ENCODE results near the gene MSMP. TPM values are rescaled to one million over a fixed set of nuclear protein-coding genes. Genes with fewer than 3 reads are reported as not detected.

Gene MSMP
- total RNA-seq, 1 donor from 2014 or later = not detected

DNA sequence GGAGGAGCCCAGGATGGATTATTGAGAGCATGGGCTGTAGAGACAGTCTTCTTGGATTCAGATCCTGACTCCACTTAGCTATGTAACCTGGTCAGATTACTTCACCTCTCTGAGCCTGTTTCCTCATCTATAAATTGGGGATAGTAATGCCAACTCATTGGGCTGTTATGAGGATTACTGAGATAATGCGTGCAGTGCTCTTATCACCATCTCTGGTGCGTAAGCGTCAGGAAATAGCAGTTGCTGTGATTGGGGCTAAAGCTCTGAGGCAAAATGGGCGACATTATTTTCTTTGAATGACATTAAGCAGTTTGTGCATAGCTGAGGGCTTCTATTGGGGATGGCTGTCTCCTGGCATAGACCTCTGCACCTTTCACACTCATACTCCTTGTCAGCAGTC, 995 bp upstream of the MSMP start:
- TF ChIP-seq, protein P1, sequence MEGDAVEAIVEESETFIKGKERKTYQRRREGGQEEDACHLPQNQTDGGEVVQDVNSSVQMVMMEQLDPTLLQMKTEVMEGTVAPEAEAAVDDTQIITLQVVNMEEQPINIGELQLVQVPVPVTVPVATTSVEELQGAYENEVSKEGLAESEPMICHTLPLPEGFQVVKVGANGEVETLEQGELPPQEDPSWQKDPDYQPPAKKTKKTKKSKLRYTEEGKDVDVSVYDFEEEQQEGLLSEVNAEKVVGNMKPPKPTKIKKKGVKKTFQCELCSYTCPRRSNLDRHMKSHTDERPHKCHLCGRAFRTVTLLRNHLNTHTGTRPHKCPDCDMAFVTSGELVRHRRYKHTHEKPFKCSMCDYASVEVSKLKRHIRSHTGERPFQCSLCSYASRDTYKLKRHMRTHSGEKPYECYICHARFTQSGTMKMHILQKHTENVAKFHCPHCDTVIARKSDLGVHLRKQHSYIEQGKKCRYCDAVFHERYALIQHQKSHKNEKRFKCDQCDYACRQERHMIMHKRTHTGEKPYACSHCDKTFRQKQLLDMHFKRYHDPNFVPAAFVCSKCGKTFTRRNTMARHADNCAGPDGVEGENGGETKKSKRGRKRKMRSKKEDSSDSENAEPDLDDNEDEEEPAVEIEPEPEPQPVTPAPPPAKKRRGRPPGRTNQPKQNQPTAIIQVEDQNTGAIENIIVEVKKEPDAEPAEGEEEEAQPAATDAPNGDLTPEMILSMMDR (conservative IDR thresholded peaks at IDR 0.05; ENCODE audit: low read depth, low read length) = no peak
- no peak for DNase-seq (ENCODE audit: low read depth)
- no peak overlapping the region for H3K4me3 ChIP-seq (ENCODE audit: low read depth, low read length)

DNA sequence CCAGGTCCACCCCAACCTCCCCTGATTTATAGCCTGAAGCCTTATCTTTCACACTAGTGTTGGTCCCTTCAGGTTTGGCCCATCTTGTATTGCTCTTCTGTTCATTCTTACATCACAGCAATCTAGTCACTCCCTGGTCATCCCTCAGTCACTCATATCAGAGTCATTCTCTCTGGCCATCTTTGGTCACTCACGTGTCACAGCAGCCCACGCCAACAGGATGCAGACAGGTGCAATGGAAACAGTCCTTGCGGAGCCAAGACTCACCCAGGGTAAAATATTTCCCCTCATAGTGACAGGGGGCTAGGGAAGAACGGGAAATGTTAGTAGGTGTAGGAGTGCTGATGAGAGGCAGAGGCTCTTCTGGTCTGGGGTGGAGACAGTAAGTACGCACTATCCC, 610 bp downstream of the MSMP start:
- no peak for DNase-seq (ENCODE audit: low read depth)
- no peak overlapping the region for H3K4me3 ChIP-seq (ENCODE audit: low read depth, low read length)
- TF ChIP-seq, protein P1 (conservative IDR thresholded peaks at IDR 0.05; ENCODE audit: low read depth, low read length) = no peak

DNA sequence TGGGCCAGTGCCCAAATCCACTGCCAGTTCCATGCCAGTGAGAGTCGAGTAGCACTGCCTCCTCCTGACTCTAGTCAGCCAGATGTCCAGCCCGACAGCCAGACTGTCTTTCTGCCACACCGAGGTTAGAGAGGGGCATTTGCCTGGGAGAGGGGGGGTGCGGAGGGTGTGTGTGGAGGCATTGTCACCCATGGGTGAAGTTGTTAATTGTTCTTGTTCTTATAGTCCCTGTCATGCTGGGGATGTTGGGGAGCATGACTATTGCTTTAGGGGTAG, 3.9 kb downstream of the MSMP start:
- TF ChIP-seq, protein P1 (conservative IDR thresholded peaks at IDR 0.05; ENCODE audit: low read depth, low read length) = no peak
- H3K4me3 ChIP-seq (ENCODE audit: low read depth, low read length) = peak overlapping the region; percentile 75
- DNase-seq (ENCODE audit: low read depth) = no peak

DNA sequence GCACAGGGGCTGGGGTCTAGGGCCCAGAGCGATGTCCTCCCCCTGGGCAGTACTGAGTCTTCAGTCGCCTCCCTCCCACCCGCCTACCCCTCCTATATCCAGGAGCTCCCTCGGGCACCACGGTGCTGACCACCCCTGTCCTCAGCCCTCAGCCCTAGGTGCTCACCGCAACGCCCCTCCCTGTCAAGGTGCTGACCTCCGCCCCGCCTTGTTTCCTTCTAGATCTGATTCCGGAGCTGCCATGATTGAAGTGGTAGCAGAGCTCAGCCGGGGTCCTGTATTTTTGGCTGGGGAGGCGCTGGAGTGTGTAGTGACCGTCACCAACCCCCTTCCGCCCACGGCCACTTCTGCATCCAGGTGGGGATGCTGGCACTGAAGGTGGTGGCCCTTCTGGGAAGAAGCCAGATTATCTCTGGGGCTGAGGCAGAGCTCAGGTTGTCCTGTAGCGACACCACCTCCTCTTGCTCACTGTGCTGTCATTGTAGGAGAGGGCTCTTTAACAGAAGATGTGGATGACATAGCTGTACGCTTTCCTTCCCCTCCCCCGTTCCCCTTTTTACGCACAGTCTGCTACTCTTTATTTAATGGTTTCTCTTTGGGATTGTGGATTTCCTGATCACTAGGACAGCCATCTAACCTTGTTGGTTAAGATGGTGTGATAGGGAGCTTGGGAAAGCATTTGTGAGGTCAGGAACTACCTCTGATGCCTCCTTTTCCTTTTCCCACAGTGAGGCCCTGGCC, 4.4 kb downstream of the MSMP start:
- peak overlapping the region; percentile 75 for H3K4me3 ChIP-seq (ENCODE audit: low read depth, low read length)
- no peak for DNase-seq (ENCODE audit: low read depth)
- TF ChIP-seq, protein P1 (conservative IDR thresholded peaks at IDR 0.05; ENCODE audit: low read depth, low read length) = no peak

DNA sequence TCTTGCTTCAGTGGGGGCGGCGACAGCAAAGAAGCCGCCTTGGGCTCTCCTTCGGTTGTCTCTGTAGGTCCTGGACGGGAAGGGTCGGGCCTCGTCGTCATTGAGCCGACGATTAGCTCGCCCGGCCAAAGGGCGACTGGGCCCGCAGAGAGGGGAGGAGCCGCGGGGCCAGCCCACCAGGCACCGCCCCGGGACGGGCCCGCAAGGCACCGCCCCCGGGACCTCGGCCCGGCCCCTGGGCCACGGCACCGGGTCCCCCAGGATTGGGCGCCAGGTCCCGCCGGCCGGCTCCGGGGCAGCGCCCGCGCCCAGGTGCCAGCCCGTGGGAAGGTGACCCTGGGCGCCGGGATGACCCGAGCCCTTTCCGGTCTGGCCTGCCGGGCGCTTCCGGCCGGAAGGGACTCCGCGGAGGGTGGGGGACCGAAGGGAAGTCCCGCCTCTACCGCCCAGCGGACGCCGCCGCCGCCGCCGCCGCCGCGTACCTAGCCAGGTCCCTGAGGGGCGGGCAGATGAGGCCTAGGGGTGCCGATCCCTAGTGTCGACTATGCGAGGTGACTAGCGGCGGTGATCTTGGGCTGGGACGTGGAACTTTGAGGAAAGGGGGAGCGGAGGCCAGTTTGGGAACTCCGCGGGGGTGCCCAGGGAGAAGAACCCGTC, 5.1 kb downstream of the MSMP start, which contains the start of the genes GBA2 and RGP1:
Gene GBA2, minus strand, starts transcription at position 371 of the 657 bp plus-strand sequence. CDS start 524 bp downstream, outside the sequence.
Gene RGP1, plus strand, starts transcription at position 430 of the 657 bp plus-strand sequence. CDS start 469 bp downstream, outside the sequence.
- TF ChIP-seq, protein P1 (conservative IDR thresholded peaks at IDR 0.05; ENCODE audit: low read depth, low read length) = no peak

DNA sequence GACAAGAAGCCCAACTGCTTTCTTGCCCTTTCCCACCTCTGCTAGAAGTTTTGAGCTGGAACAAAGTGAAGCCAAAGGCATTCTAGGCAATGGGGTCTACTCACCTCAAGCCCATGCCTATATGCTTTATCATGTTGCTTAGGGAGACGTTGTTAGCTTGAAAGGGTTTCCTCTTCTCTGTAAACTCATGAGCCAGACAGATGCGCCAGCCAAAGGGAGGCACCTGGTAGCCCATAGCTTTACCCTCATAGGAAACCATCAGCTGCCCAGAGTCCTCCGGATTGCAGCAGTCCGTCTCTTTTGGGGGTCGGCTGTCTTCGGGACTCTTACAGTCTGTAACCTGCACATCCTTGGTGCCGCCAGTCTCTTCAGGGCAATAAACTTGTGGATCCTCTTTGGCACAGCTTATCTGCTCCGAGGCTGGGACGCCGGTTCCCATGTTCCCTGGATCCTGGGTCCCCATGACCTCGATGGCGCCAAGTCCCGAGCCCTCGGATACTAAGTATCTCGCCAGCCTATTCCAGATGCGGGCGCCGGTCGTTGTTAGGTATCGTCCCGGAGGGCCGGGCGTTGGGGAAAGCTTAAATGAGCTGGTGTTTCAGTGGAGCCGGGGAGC, 5.7 kb downstream of the MSMP start:
- DNase-seq (ENCODE audit: low read depth) = no peak
- TF ChIP-seq, protein P1 (conservative IDR thresholded peaks at IDR 0.05; ENCODE audit: low read depth, low read length) = no peak
- H3K4me3 ChIP-seq (ENCODE audit: low read depth, low read length) = peak overlapping the region; percentile 75

More for the DNA sequence above, 5.1 kb downstream of the MSMP start, which contains the start of the genes GBA2 and RGP1:
- no peak for DNase-seq (ENCODE audit: low read depth)
- H3K4me3 ChIP-seq (ENCODE audit: low read depth, low read length) = peak within 1 kb of the TSS; percentile 75

All from epithelial cell of proximal tubule (primary cell).